Glutamatergic neuron (in vitro differentiated cells): ENCODE data around the gene LILRB2. TPM values are rescaled to one million over a fixed set of nuclear protein-coding genes. Genes with fewer than 3 reads are reported as not detected.
"Not testable (repeated sequence)": the region's sequence is repeated elsewhere in the genome, so short reads cannot be mapped to it uniquely, and the experiment has no call there.

Experiments used
- DNase-seq: peaks from one replicate; pipeline ENCODE4 v3.0.0; 2022
- H3K27ac Mint-ChIP-seq: one replicate; pipeline ENCODE4 v1.8.0; 2020; ENCODE audit warnings: mild to moderate bottlenecking, mixed read lengths, inconsistent platforms; ENCODE audit not compliant: unreplicated experiment
- H3K27me3 Mint-ChIP-seq: one replicate; pipeline ENCODE4 v1.8.0; 2020; ENCODE audit warnings: mild to moderate bottlenecking, moderate library complexity, mixed read lengths, inconsistent platforms; ENCODE audit not compliant: unreplicated experiment
- H3K36me3 Mint-ChIP-seq: one replicate; pipeline ENCODE4 v1.8.0; 2020; ENCODE audit warnings: mild to moderate bottlenecking, mixed read lengths, inconsistent platforms; ENCODE audit not compliant: unreplicated experiment
- H3K4me1 Mint-ChIP-seq: one replicate; pipeline ENCODE4 v1.8.0; 2020; ENCODE audit warnings: mild to moderate bottlenecking, low read depth, mixed read lengths, inconsistent platforms; ENCODE audit not compliant: unreplicated experiment
- H3K4me3 Mint-ChIP-seq: one replicate; pipeline ENCODE4 v1.8.0; 2020; ENCODE audit warnings: mild to moderate bottlenecking, mixed read lengths, inconsistent platforms; ENCODE audit not compliant: unreplicated experiment
- H3K9me3 Mint-ChIP-seq: one replicate; pipeline ENCODE4 v1.8.0; 2020; ENCODE audit warnings: mild to moderate bottlenecking, moderate library complexity, mixed read lengths, inconsistent platforms; ENCODE audit not compliant: unreplicated experiment
- CTCF ChIP-seq: fragments of 200-600 bp; sonication (generic); IDR thresholded peaks from one replicate; pipeline ENCODE4 v1.5.0; 2021; ENCODE audit not compliant: partially characterized antibody, unreplicated experiment
- total RNA-seq: library from RNA; stranded (reverse); fragmentation: NEBNext Ultra II Directional; extraction: Animal tissue kit (Norgen Biotek cat#: 25700); gene quantifications from one replicate; pipeline ENCODE4 v1.2.1, GENCODE V29; 2021; ENCODE audit not compliant: unreplicated experiment

The LILRB2 gene
- total RNA-seq, 1 donor from 2014 or later, result 0.54 TPM

GRCh38 chr19:54240372-54241336, 40.3 kb downstream of the LILRB2 start:
- H3K36me3 Mint-ChIP-seq, H3K9me3 Mint-ChIP-seq, H3K27me3 Mint-ChIP-seq, H3K27ac Mint-ChIP-seq, DNase-seq, H3K4me1 Mint-ChIP-seq: not testable (repeated sequence)
- H3K4me3 Mint-ChIP-seq, result peak overlapping the region; percentile 46

GRCh38 chr19:54239491-54240371, 41.2 kb downstream of the LILRB2 start:
- not testable (repeated sequence) for H3K4me3 Mint-ChIP-seq, H3K27me3 Mint-ChIP-seq, H3K36me3 Mint-ChIP-seq, H3K27ac Mint-ChIP-seq, H3K4me1 Mint-ChIP-seq, DNase-seq, H3K9me3 Mint-ChIP-seq

GRCh38 chr19:54233941-54234340, 47.0 kb downstream of the LILRB2 start:
- no peaks in the 10 kb centered on the region for H3K4me1 Mint-ChIP-seq
- H3K27ac Mint-ChIP-seq, result no peak overlapping the region
- peaks cover 2% of the 10 kb centered on the region for H3K27me3 Mint-ChIP-seq
- no peak for DNase-seq
- H3K36me3 Mint-ChIP-seq, result peaks cover 8% of the 10 kb centered on the region
- TF ChIP-seq CTCF, result no peak
- peaks cover 8% of the 10 kb centered on the region for H3K9me3 Mint-ChIP-seq
- H3K4me3 Mint-ChIP-seq, result no peak overlapping the region

- peaks cover 11% of the 10 kb centered on the region for H3K36me3 Mint-ChIP-seq
- H3K4me1 Mint-ChIP-seq, result no peaks in the 10 kb centered on the region
- H3K27ac Mint-ChIP-seq, result no peak overlapping the region
- peaks cover 2% of the 10 kb centered on the region for H3K27me3 Mint-ChIP-seq
- peaks cover 12% of the 10 kb centered on the region for H3K9me3 Mint-ChIP-seq
- H3K4me3 Mint-ChIP-seq, result peak overlapping the region; percentile 0
- TF ChIP-seq CTCF, result peak; percentile 96
- DNase-seq, result peak; percentile 94
Observed at GRCh38 chr19:54231077-54231931, 49.6 kb downstream of the LILRB2 start.

- peaks cover 11% of the 10 kb centered on the region for H3K36me3 Mint-ChIP-seq
- no peak for DNase-seq
- peaks cover 2% of the 10 kb centered on the region for H3K27me3 Mint-ChIP-seq
- no peak overlapping the region for H3K4me3 Mint-ChIP-seq
- no peak overlapping the region for H3K27ac Mint-ChIP-seq
- H3K4me1 Mint-ChIP-seq, result no peaks in the 10 kb centered on the region
- TF ChIP-seq CTCF, result no peak
- H3K9me3 Mint-ChIP-seq, result peaks cover 12% of the 10 kb centered on the region
Observed at GRCh38 chr19:54230031-54230430, 50.9 kb downstream of the LILRB2 start.
